DMS114 treated with DMSO at 0.1 percent for 48 hours (cell line): ENCODE measurements around the gene MUC22.
"Not testable (repeated sequence)": the region's sequence is repeated elsewhere in the genome, so short reads cannot be mapped to it uniquely, and the experiment has no call there.

Source experiments
- DNase-seq: peaks from one replicate; lab custom pipeline; 2025; ENCODE audit not compliant: unreplicated experiment; lab: John Stamatoyannopoulos, UW

The MUC22 gene

DNA sequence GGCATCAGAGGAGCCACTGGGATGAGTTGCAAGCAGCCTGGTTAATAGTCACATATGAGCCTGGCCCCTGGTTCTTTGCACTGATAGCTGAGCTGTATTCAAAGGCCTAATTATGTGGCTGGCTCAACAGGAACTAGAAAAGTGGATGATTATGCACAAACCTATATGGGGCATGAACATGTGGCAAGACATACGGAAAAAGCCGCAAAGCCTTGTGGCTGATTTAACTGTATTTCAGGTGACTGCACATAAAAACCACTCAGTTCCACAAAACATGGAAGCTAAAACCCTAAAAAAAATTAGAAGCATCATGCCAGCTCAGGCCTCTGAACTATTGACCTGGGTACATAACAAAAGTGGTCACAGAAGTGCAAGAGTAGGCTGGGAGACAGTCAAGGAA, 13.0 kb upstream of the MUC22 start:
- DNase-seq, result no peak

DNA sequence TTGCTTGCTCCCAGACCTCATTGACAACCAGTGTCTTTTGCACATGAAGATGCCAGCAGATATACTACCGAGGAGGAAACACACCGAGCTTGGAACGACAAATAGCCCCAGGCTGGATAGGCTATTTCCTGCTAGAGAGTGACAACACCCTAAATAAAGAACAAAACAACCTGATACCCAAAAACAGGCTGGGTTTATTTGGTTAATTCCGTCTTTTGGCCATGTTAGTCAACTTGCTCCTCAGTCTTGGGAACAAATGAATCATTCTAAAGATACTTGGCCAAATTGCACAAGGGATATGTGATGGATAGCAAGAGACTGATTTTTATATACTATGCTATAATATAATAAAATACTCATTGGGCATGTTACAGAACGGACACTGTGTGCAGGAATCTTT, 11.5 kb upstream of the MUC22 start:
- no peak for DNase-seq

GRCh38 chr6:31000067-31000860, 10.0 kb upstream of the MUC22 start:
- not testable (repeated sequence) for DNase-seq

GRCh38 chr6:31001281-31001888, 8.9 kb upstream of the MUC22 start:
- no peak for DNase-seq

DNA sequence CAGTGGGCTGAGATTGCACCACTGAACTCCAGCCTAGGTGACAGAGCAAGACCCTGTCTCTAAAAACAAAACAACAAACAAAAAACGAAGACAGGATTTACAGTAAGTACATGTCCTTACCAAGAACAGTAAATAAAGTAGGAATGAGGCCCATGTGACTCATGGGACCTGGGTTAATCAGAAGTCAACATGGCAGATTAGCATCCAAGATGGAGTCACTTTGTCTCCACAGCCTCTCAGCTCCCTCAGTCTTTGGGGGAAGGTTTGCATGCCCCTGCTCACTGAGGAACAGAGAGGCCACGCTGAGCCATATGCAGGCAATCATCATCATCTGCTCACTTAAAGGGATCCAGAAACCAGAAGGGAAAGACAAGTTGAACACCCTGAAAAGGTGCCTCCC, 7.8 kb upstream of the MUC22 start:
- no peak for DNase-seq

DNA sequence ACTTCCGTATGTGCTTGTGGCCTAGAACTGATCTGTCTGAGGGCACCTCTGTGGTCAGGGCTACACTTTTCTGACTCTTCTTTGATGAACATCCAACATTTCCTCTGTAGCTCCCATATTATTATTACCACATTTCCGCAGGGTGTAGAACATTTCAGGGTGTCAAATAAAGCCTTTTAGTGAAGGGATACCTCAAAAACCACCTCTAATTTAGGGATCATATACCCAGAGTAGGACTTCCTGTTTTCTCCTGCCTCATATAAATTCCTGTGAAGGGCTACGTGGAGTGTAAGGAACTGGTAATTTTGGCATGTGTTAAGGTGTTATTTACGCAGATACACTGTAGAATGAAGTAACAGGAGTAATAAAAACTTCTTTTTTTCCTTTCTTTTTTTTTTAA, 5.5 kb upstream of the MUC22 start:
- no peak for DNase-seq

GRCh38 chr6:31005249-31006020, 4.8 kb upstream of the MUC22 start:
- DNase-seq, result no peak

- DNase-seq, result no peak
These were observed 2.6 kb upstream of the MUC22 start for GRCh38 chr6:31007694-31008093.

DNA sequence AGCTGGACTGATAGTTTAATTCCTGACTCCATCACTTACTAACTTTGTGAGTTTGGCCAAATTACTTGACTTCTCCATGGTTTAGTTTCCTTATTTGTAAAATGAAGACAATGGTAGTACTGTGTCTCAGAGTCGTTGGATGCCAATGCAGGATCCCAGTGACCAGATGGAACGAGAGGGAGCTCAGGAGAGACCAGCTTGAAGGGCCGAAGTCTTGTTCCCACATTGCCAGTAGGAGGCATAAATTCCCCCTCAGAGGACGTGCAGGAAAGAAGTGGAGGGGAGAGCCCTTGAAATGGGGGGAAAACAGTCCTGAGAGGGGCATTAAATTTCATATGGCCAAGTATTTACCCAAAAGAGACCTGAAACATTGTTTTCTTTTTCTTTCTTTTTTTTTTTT, 2.1 kb upstream of the MUC22 start:
- no peak for DNase-seq

GRCh38 chr6:31009731-31010130, 543 bp upstream of the MUC22 start:
- DNase-seq, result no peak

GRCh38 chr6:31011153-31011552, 879 bp downstream of the MUC22 start:
- no peak for DNase-seq

DNA sequence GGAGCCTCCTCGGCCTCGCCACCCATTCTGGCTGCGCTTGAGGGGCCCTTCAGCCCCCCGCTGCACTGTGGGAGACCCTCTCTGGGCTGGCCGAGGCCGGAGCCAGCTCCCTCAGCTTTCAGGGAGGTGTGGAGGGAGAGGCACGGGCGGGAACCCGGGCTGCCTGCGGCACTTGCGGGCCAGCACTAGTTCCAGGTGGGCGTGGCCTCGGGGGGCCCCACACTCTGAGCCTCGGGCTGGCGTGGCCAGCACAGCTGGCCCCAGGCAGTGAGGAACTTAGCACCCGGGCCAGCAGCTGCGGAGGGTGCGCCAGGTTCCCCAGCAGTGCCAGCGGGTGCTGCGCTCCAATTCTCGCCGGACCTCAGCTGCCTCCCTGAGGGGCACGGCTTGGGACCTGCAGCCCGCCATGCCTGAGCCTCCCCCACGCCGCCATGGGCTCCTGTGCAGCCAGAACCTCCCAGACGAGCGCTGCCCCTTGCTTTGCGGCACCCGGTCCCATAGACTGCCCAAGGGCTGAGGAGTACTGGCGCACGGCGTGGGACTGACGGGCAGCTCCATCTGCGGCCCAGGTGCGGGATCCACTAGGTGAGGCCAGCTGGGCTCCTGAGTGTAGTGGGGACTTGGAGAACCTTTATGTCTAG, 6.5 kb downstream of the MUC22 start:
- no peak for DNase-seq

DNA sequence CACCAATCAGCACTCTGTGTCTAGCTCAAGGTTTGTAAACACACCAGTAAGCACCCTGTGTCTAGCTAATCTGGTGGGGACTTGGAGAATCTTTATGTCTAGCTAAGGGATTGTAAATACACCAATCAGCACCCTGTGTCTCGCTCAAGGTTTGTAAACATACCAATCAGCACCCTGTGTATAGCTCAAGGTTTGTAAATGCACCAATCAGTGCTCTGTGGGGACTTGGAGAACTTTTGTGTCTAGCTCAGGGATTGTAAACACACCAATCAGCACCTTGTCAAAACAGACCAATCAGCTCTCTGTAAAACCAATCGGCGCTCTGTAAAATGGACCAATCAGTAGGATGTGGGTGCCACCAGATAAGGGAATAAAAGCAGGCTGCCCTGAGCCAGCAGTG, 7.2 kb downstream of the MUC22 start:
- DNase-seq, result not testable (repeated sequence)

- DNase-seq, result no peak
These were observed 9.8 kb downstream of the MUC22 start for GRCh38 chr6:31020057-31020456.

- not testable (repeated sequence) for DNase-seq
These were observed 10.5 kb downstream of the MUC22 start for GRCh38 chr6:31020631-31021255.

DNA sequence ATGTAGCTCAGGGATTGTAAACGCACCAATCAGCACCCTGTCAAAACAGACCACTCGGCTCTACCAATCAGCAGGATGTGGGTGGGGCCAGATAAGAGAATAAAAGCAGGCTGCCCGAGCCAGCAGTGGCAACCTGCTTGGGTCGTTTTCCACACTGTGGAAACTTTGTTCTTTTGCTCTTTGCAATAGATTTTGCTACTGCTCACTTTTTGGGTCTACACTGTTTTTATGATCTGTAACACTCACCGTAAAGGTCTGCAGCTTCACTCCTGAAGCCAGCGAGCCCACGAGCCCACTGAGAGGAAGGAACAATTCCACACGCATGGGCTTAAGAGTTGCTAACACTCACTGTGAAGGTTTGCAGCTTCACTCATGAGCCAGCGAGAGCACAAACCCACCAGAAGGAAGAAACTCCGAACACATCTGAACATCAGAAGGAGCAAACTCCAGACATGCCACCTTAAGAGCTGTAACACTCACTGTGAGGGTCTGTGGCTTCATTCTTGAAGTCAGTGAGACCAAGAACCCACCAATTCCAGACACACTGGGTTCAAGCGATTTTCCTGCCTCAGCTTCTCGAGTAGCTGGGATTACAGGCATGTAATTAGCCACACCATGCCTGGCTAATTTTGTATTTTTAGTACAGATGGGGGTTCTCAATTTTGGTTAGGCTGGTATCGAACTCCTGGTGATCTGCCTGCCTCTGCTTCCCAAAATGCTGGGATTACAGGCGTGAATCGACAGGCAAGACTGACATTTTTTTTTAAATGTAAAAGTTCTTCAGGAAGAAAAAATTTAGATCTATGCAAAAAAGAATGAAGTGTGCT, 11.6 kb downstream of the MUC22 start:
- DNase-seq, result not testable (repeated sequence)

GRCh38 chr6:31025595-31025994, 15.3 kb downstream of the MUC22 start:
- no peak for DNase-seq

- no peak for DNase-seq
These were observed 20.8 kb downstream of the MUC22 start for GRCh38 chr6:31031095-31031494.

- no peak for DNase-seq
These were observed 22.8 kb downstream of the MUC22 start for GRCh38 chr6:31033075-31033474.

GRCh38 chr6:31035862-31036497, 25.7 kb downstream of the MUC22 start:
- no peak for DNase-seq
